Measurements from ENCODE around the gene FAM170B. TPM values are rescaled to one million over a fixed set of nuclear protein-coding genes. Genes with fewer than 3 reads are reported as not detected.

FAM170B gene
- total and polyA plus RNA-seq, 5 donors from 2014 or later = not detected

- peaks cover 6% of the 10 kb centered on the region for H3K27me3 Mint-ChIP-seq
- H3K4me3 Mint-ChIP-seq = no peak overlapping the region
- H3K9me3 Mint-ChIP-seq = peaks cover 0 to 5% (median 2%) of the 10 kb centered on the region in 7 donors
- H3K4me1 ChIP-seq (ENCODE audit: control insufficient read depth, insufficient read depth, low read length, poor library complexity, severe bottlenecking) = no peaks in the 10 kb centered on the region
- no peaks in the 10 kb centered on the region for H3K36me3 Mint-ChIP-seq
- no peak for ATAC-seq (ENCODE audit: low read depth in 2 of 2)
- H3K4me1 Mint-ChIP-seq = no peaks in the 10 kb centered on the region
- no peak overlapping the region for H3K4me3 ChIP-seq (ENCODE audit: low read depth, low read length)
- H3K27me3 ChIP-seq (ENCODE audit: control insufficient read depth, insufficient read depth, low read length) = no peaks in the 10 kb centered on the region
- H3K36me3 ChIP-seq (ENCODE audit: control insufficient read depth, insufficient read depth, low read length) = no peaks in the 10 kb centered on the region
- H3K27ac Mint-ChIP-seq = no peak overlapping the region
- H3K9me3 ChIP-seq (ENCODE audit: control insufficient read depth in 2 of 2, low read length in 2 of 2) = no peaks in the 10 kb centered on the region
- no peak for DNase-seq
- no peak overlapping the region for H3K27ac ChIP-seq (ENCODE audit: insufficient read depth, low read length, poor library complexity, severe bottlenecking)
Observed at GRCh38 chr10:49153115-49153514, 19.3 kb upstream of the FAM170B start.

GRCh38 chr10:49152663-49153062, 18.8 kb upstream of the FAM170B start:
- Mint-ChIP-seq H3K27me3 (peaks cover 6% of the 10 kb centered on the region), H3K4me3 (no peak overlapping the region), H3K36me3 (no peaks in the 10 kb centered on the region), H3K27ac (no peak overlapping the region), H3K9me3 (peaks cover 0 to 8% (median 3%) of the 10 kb centered on the region in 7 donors), H3K4me1 (no peaks in the 10 kb centered on the region)
- Histone ChIP-seq H3K27ac (ENCODE audit: insufficient read depth, low read length, poor library complexity, severe bottlenecking) (no peak overlapping the region), H3K9me3 (ENCODE audit: control insufficient read depth in 2 of 2, low read length in 2 of 2) (no peaks in the 10 kb centered on the region), H3K4me3 (ENCODE audit: low read depth, low read length) (no peak overlapping the region), H3K36me3 (ENCODE audit: control insufficient read depth, insufficient read depth, low read length) (no peaks in the 10 kb centered on the region), H3K27me3 (ENCODE audit: control insufficient read depth, insufficient read depth, low read length) (no peaks in the 10 kb centered on the region), H3K4me1 (ENCODE audit: control insufficient read depth, insufficient read depth, low read length, poor library complexity, severe bottlenecking) (no peaks in the 10 kb centered on the region)
- DNase-seq (no peak), ATAC-seq (ENCODE audit: low read depth in 2 of 2) (no peak)

GRCh38 chr10:49152037-49152436, 18.2 kb upstream of the FAM170B start:
- Mint-ChIP-seq H3K27me3 (peaks cover 6% of the 10 kb centered on the region), H3K27ac (no peak overlapping the region), H3K36me3 (no peaks in the 10 kb centered on the region), H3K4me3 (no peak overlapping the region), H3K9me3 (peaks cover 0 to 9% (median 5%) of the 10 kb centered on the region in 7 donors), H3K4me1 (no peaks in the 10 kb centered on the region)
- Histone ChIP-seq H3K4me1 (ENCODE audit: control insufficient read depth, insufficient read depth, low read length, poor library complexity, severe bottlenecking) (no peaks in the 10 kb centered on the region), H3K9me3 (ENCODE audit: control insufficient read depth in 2 of 2, low read length in 2 of 2) (no peaks in the 10 kb centered on the region), H3K27me3 (ENCODE audit: control insufficient read depth, insufficient read depth, low read length) (no peaks in the 10 kb centered on the region), H3K4me3 (ENCODE audit: low read depth, low read length) (no peak overlapping the region), H3K27ac (ENCODE audit: insufficient read depth, low read length, poor library complexity, severe bottlenecking) (no peak overlapping the region), H3K36me3 (ENCODE audit: control insufficient read depth, insufficient read depth, low read length) (no peaks in the 10 kb centered on the region)
- DNase-seq (no peak), ATAC-seq (ENCODE audit: low read depth in 2 of 2) (no peak)

GRCh38 chr10:49151481-49151880, 17.7 kb upstream of the FAM170B start:
- peaks cover 6% of the 10 kb centered on the region for H3K27me3 Mint-ChIP-seq
- DNase-seq (no peak), ATAC-seq (ENCODE audit: low read depth in 2 of 2) (no peak)
- H3K4me3 ChIP-seq (ENCODE audit: low read depth, low read length) = no peak overlapping the region
- no peaks in the 10 kb centered on the region for H3K36me3 Mint-ChIP-seq
- no peaks in the 10 kb centered on the region for H3K36me3 ChIP-seq (ENCODE audit: control insufficient read depth, insufficient read depth, low read length)
- H3K27ac ChIP-seq (ENCODE audit: insufficient read depth, low read length, poor library complexity, severe bottlenecking) = no peak overlapping the region
- H3K4me3 Mint-ChIP-seq = no peak overlapping the region
- H3K9me3 ChIP-seq (ENCODE audit: control insufficient read depth in 2 of 2, low read length in 2 of 2) = no peaks in the 10 kb centered on the region
- peaks cover 0 to 9% (median 5%) of the 10 kb centered on the region in 7 donors for H3K9me3 Mint-ChIP-seq
- H3K4me1 ChIP-seq (ENCODE audit: control insufficient read depth, insufficient read depth, low read length, poor library complexity, severe bottlenecking) = no peaks in the 10 kb centered on the region
- H3K27ac Mint-ChIP-seq = no peak overlapping the region
- no peaks in the 10 kb centered on the region for H3K27me3 ChIP-seq (ENCODE audit: control insufficient read depth, insufficient read depth, low read length)
- no peaks in the 10 kb centered on the region for H3K4me1 Mint-ChIP-seq

GRCh38 chr10:49151025-49151445, 17.2 kb upstream of the FAM170B start:
- Mint-ChIP-seq H3K27ac (no peak overlapping the region), H3K4me1 (no peaks in the 10 kb centered on the region), H3K36me3 (no peaks in the 10 kb centered on the region), H3K4me3 (no peak overlapping the region), H3K27me3 (peaks cover 6% of the 10 kb centered on the region), H3K9me3 (peaks cover 0 to 9% (median 5%) of the 10 kb centered on the region in 7 donors)
- Histone ChIP-seq H3K4me3 (ENCODE audit: low read depth, low read length) (no peak overlapping the region), H3K36me3 (ENCODE audit: control insufficient read depth, insufficient read depth, low read length) (no peaks in the 10 kb centered on the region), H3K27me3 (ENCODE audit: control insufficient read depth, insufficient read depth, low read length) (no peaks in the 10 kb centered on the region), H3K9me3 (ENCODE audit: control insufficient read depth in 2 of 2, low read length in 2 of 2) (no peaks in the 10 kb centered on the region), H3K27ac (ENCODE audit: insufficient read depth, low read length, poor library complexity, severe bottlenecking) (no peak overlapping the region), H3K4me1 (ENCODE audit: control insufficient read depth, insufficient read depth, low read length, poor library complexity, severe bottlenecking) (no peaks in the 10 kb centered on the region)
- DNase-seq = no peak
- no peak for ATAC-seq (ENCODE audit: low read depth in 2 of 2)

- H3K4me1 Mint-ChIP-seq = no peaks in the 10 kb centered on the region
- H3K27ac ChIP-seq (ENCODE audit: insufficient read depth, low read length, poor library complexity, severe bottlenecking) = no peak overlapping the region
- no peak overlapping the region for H3K4me3 ChIP-seq (ENCODE audit: low read depth, low read length)
- ATAC-seq (ENCODE audit: low read depth in 2 of 2) = no peak
- no peak overlapping the region for H3K27ac Mint-ChIP-seq
- no peaks in the 10 kb centered on the region for H3K36me3 Mint-ChIP-seq
- no peak for DNase-seq
- peak overlapping the region in 1 of 4 donors; percentile 27 for H3K4me3 Mint-ChIP-seq
- H3K36me3 ChIP-seq (ENCODE audit: control insufficient read depth, insufficient read depth, low read length) = no peaks in the 10 kb centered on the region
- H3K9me3 ChIP-seq (ENCODE audit: control insufficient read depth in 2 of 2, low read length in 2 of 2) = no peaks in the 10 kb centered on the region
- no peaks in the 10 kb centered on the region for H3K4me1 ChIP-seq (ENCODE audit: control insufficient read depth, insufficient read depth, low read length, poor library complexity, severe bottlenecking)
- H3K27me3 ChIP-seq (ENCODE audit: control insufficient read depth, insufficient read depth, low read length) = no peaks in the 10 kb centered on the region
- peaks cover 6% of the 10 kb centered on the region for H3K27me3 Mint-ChIP-seq
- peaks cover 0 to 9% (median 5%) of the 10 kb centered on the region in 7 donors for H3K9me3 Mint-ChIP-seq
Observed at GRCh38 chr10:49150426-49150825, 16.6 kb upstream of the FAM170B start.

GRCh38 chr10:49149881-49150280, 16.1 kb upstream of the FAM170B start:
- no peak for ATAC-seq (ENCODE audit: low read depth in 2 of 2)
- no peak overlapping the region for H3K27ac Mint-ChIP-seq
- no peaks in the 10 kb centered on the region for H3K9me3 ChIP-seq (ENCODE audit: control insufficient read depth in 2 of 2, low read length in 2 of 2)
- H3K4me1 ChIP-seq (ENCODE audit: control insufficient read depth, insufficient read depth, low read length, poor library complexity, severe bottlenecking) = no peaks in the 10 kb centered on the region
- peaks cover 0 to 9% (median 5%) of the 10 kb centered on the region in 7 donors for H3K9me3 Mint-ChIP-seq
- H3K27me3 ChIP-seq (ENCODE audit: control insufficient read depth, insufficient read depth, low read length) = no peaks in the 10 kb centered on the region
- H3K36me3 ChIP-seq (ENCODE audit: control insufficient read depth, insufficient read depth, low read length) = no peaks in the 10 kb centered on the region
- H3K36me3 Mint-ChIP-seq = no peaks in the 10 kb centered on the region
- H3K27ac ChIP-seq (ENCODE audit: insufficient read depth, low read length, poor library complexity, severe bottlenecking) = no peak overlapping the region
- peaks cover 6% of the 10 kb centered on the region for H3K27me3 Mint-ChIP-seq
- no peaks in the 10 kb centered on the region for H3K4me1 Mint-ChIP-seq
- H3K4me3 Mint-ChIP-seq = no peak overlapping the region
- H3K4me3 ChIP-seq (ENCODE audit: low read depth, low read length) = no peak overlapping the region
- no peak for DNase-seq

- ATAC-seq (ENCODE audit: low read depth in 2 of 2) (no peak), DNase-seq (no peak)
- Mint-ChIP-seq H3K27ac (no peak overlapping the region), H3K4me3 (no peak overlapping the region), H3K4me1 (peaks cover 0 to 2% (median 0%) of the 10 kb centered on the region in 4 donors), H3K27me3 (peaks cover 4% of the 10 kb centered on the region), H3K9me3 (peaks cover 0 to 10% (median 5%) of the 10 kb centered on the region in 7 donors), H3K36me3 (no peaks in the 10 kb centered on the region)
- Histone ChIP-seq H3K27ac (ENCODE audit: insufficient read depth, low read length, poor library complexity, severe bottlenecking) (no peak overlapping the region), H3K4me3 (ENCODE audit: low read depth, low read length) (no peak overlapping the region), H3K9me3 (ENCODE audit: control insufficient read depth in 2 of 2, low read length in 2 of 2) (no peaks in the 10 kb centered on the region), H3K27me3 (ENCODE audit: control insufficient read depth, insufficient read depth, low read length) (no peaks in the 10 kb centered on the region), H3K36me3 (ENCODE audit: control insufficient read depth, insufficient read depth, low read length) (no peaks in the 10 kb centered on the region), H3K4me1 (ENCODE audit: control insufficient read depth, insufficient read depth, low read length, poor library complexity, severe bottlenecking) (no peaks in the 10 kb centered on the region)
Observed at GRCh38 chr10:49144058-49144720, 10.4 kb upstream of the FAM170B start.

All from CD4-positive, CD25-positive, alpha-beta regulatory T cell (primary cell).